Osteoblast (primary cell): Measurements from ENCODE around the gene ZNF207. TPM values are rescaled to one million over a fixed set of nuclear protein-coding genes. Genes with fewer than 3 reads are reported as not detected.
"Not testable (repeated sequence)": the region's sequence is repeated elsewhere in the genome, so short reads cannot be mapped to it uniquely, and the experiment has no call there.

ENCODE experiments used
- DNase-seq: peaks from one replicate; pipeline ENCODE4 v3.0.0; 2011; ENCODE audit warnings: low spot score, mixed read lengths; ENCODE audit not compliant: insufficient read length; ENCODE audit errors: missing footprints
- H2AFZ ChIP-seq: 2 replicates; pipeline ENCODE4 v1.6.0; 2011; ENCODE audit warnings: mild to moderate bottlenecking, low read length
- H3K27ac ChIP-seq: 2 replicates; pipeline ENCODE4 v1.5.1; 2011; ENCODE audit warnings: mild to moderate bottlenecking, low read depth, low read length, moderate library complexity
- H3K27me3 ChIP-seq: 2 replicates; pipeline ENCODE4 v1.6.0; 2012; ENCODE audit warnings: mild to moderate bottlenecking, control low read depth, inconsistent platforms, low read length, moderate library complexity; ENCODE audit not compliant: insufficient read depth
- H3K36me3 ChIP-seq: 2 replicates; pipeline ENCODE4 v1.5.1; 2011; ENCODE audit warnings: mild to moderate bottlenecking, low read length, control low read depth, moderate library complexity; ENCODE audit not compliant: insufficient read depth
- H3K4me1 ChIP-seq: 2 replicates; pipeline ENCODE4 v1.5.1; 2011; ENCODE audit warnings: mild to moderate bottlenecking, low read length, control low read depth, moderate library complexity; ENCODE audit not compliant: insufficient read depth
- H3K4me2 ChIP-seq: 2 replicates; pipeline ENCODE4 v1.6.0; 2011; ENCODE audit warnings: mild to moderate bottlenecking, low read length; ENCODE audit not compliant: insufficient read depth
- H3K4me3 ChIP-seq: fragments of 200-600 bp; sonication (generic); 3 replicates; pipeline ENCODE4 v1.5.1; 2012; ENCODE audit warnings: mild to moderate bottlenecking, low read length, inconsistent platforms; ENCODE audit not compliant: insufficient read depth
- H3K79me2 ChIP-seq: 2 replicates; pipeline ENCODE4 v1.6.0; 2012; ENCODE audit warnings: mild to moderate bottlenecking, low read length, control low read depth, inconsistent platforms; ENCODE audit not compliant: insufficient read depth
- H3K9me3 ChIP-seq: 2 replicates; pipeline ENCODE4 v1.5.1; 2011; ENCODE audit warnings: low read depth, low read length, control low read depth
- H4K20me1 ChIP-seq: 2 replicates; pipeline ENCODE4 v1.6.0; 2012; ENCODE audit warnings: mild to moderate bottlenecking, low read length, control low read depth; ENCODE audit not compliant: insufficient read depth
- total RNA-seq: library from RNA; depleted of rRNA; stranded (reverse); fragments of >200 nt; gene quantifications from 2 replicates; pipeline ENCODE4 v1.2.3, GENCODE V29; 2012
- TF ChIP-seq, protein P1 (sequence below): IDR thresholded peaks from 2 replicates; pipeline ENCODE4 v1.5.1; 2011; ENCODE audit warnings: mild to moderate bottlenecking, low read depth, low read length, moderate library complexity; ENCODE audit errors: extremely low read depth

The ZNF207 gene
- total RNA-seq, 1 donor = 131 TPM

- no peaks in the 10 kb centered on the region for H3K9me3 ChIP-seq
- no peaks in the 10 kb centered on the region for H4K20me1 ChIP-seq
- H3K27ac ChIP-seq = no peak overlapping the region
- no peaks in the 10 kb centered on the region for H3K36me3 ChIP-seq
- H3K4me1 ChIP-seq = peaks cover 8% of the 10 kb centered on the region
- no peak overlapping the region for H3K4me2 ChIP-seq
- no peak overlapping the region for H3K4me3 ChIP-seq
- TF ChIP-seq, protein P1, sequence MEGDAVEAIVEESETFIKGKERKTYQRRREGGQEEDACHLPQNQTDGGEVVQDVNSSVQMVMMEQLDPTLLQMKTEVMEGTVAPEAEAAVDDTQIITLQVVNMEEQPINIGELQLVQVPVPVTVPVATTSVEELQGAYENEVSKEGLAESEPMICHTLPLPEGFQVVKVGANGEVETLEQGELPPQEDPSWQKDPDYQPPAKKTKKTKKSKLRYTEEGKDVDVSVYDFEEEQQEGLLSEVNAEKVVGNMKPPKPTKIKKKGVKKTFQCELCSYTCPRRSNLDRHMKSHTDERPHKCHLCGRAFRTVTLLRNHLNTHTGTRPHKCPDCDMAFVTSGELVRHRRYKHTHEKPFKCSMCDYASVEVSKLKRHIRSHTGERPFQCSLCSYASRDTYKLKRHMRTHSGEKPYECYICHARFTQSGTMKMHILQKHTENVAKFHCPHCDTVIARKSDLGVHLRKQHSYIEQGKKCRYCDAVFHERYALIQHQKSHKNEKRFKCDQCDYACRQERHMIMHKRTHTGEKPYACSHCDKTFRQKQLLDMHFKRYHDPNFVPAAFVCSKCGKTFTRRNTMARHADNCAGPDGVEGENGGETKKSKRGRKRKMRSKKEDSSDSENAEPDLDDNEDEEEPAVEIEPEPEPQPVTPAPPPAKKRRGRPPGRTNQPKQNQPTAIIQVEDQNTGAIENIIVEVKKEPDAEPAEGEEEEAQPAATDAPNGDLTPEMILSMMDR = peak; percentile 95
- peaks cover 12% of the 10 kb centered on the region for H3K27me3 ChIP-seq
- no peak overlapping the region for H2AFZ ChIP-seq
- peak; percentile 92 for DNase-seq
- H3K79me2 ChIP-seq = no peaks in the 10 kb centered on the region
These were observed 30.4 kb upstream of the ZNF207 start for GRCh38 chr17:32319548-32319905.

GRCh38 chr17:32320080-32320479 lies 29.9 kb upstream of the ZNF207 start:
- DNase-seq, H3K4me3 ChIP-seq, H3K9me3 ChIP-seq, H3K4me1 ChIP-seq, H3K27me3 ChIP-seq, H4K20me1 ChIP-seq, H3K4me2 ChIP-seq, H3K27ac ChIP-seq, H3K36me3 ChIP-seq, H2AFZ ChIP-seq, H3K79me2 ChIP-seq: not testable (repeated sequence)

DNA sequence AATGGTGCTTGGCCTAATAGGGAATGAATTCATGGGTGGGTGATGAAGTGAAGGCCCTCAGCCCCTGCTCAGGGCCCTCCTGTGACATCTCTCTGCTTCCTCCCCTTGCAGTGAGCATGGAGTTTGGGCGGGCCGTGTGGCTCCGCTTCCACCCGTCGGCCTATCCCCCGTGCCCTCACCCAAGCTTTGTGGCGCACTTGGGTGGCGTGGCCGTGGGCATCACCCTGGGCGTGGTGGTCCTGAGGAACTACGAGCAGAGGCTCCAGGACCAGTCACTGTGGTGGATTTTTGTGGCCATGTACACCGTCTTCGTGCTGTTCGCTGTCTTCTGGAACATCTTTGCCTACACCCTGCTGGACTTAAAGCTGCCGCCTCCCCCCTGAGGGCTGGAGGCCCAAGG lies 29.1 kb upstream of the ZNF207 start:
- H4K20me1 ChIP-seq = no peaks in the 10 kb centered on the region
- no peaks in the 10 kb centered on the region for H3K9me3 ChIP-seq
- TF ChIP-seq, protein P1 = no peak
- H3K36me3 ChIP-seq = no peaks in the 10 kb centered on the region
- peaks cover 10% of the 10 kb centered on the region for H3K4me1 ChIP-seq
- no peak for DNase-seq
- H3K27me3 ChIP-seq = peaks cover 7% of the 10 kb centered on the region
- H3K79me2 ChIP-seq = no peaks in the 10 kb centered on the region
- no peak overlapping the region for H3K4me2 ChIP-seq
- no peak overlapping the region for H2AFZ ChIP-seq
- no peak overlapping the region for H3K4me3 ChIP-seq
- H3K27ac ChIP-seq = no peak overlapping the region

DNA sequence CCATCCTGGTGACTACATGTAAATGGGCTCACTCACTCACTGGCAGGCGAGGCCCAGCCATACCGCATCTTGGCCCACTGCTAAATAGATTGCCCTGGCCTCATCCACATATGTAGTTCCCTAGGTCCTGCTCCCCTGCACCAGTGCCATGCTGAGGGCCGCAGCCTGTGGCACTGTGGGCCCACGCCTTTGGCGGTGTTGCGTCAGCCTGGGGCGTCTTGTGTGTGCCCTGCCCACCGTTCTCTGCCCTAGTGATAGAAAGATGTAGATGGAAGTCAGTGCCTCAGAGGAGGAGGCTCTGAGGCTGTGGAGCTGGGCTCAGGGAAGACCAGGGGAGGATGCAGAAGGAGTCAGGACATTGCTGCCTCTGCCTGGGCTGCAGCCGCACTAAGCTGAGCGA lies 26.9 kb upstream of the ZNF207 start:
- Histone ChIP-seq H3K79me2 (no peaks in the 10 kb centered on the region), H3K4me3 (no peak overlapping the region), H3K27ac (no peak overlapping the region), H3K27me3 (peaks cover 4% of the 10 kb centered on the region), H3K4me1 (peaks cover 10% of the 10 kb centered on the region), H3K4me2 (no peak overlapping the region), H3K9me3 (no peaks in the 10 kb centered on the region), H3K36me3 (no peaks in the 10 kb centered on the region), H2AFZ (no peak overlapping the region), H4K20me1 (no peaks in the 10 kb centered on the region)
- TF ChIP-seq, protein P1 = no peak
- DNase-seq = no peak
